SK-N-SH (cell line): ENCODE measurements around the gene GLRA1. TPM values are rescaled to one million over a fixed set of nuclear protein-coding genes. Genes with fewer than 3 reads are reported as not detected.

Experiments used
- CTCF ChIA-PET: fragments of 300-600, 350-600 bp; formaldehyde crosslinking; extraction: SDS; loops from one replicate; lab custom pipeline; 2021; lab: Yijun Ruan, JAX
- POLR2A ChIA-PET: fragments of 350-600 bp; sonication (Branson Sonifier 250); formaldehyde crosslinking; extraction: SDS; loops from one replicate; lab custom pipeline; 2020; ENCODE audit warnings: antibody characterized with exemption, inconsistent platforms; lab: Yijun Ruan, JAX
- DNase-seq: peaks from one replicate; pipeline ENCODE4 v3.0.0; 2012
- H2AFZ ChIP-seq: fragments of 200-600 bp; sonication (generic); 2 replicates; pipeline ENCODE4 v1.8.1; 2016; ENCODE audit warnings: antibody characterized with exemption, mild to moderate bottlenecking, low read depth
- H3F3A ChIP-seq: fragments of 200-600 bp; sonication (generic); replicated peaks from 2 replicates; pipeline ENCODE3; 2016; ENCODE audit warnings: antibody characterized with exemption, mild to moderate bottlenecking; ENCODE audit not compliant: insufficient read depth
- H3K27ac ChIP-seq, 2 experiments: fragments of 200-500 bp in 1 of 2; fragments of 200-600 bp in 1 of 2; sonication (Bioruptor generic) in 1 of 2; sonication (generic), shearing (Covaris generic) in 1 of 2; 2 replicates each; pipeline versions ENCODE4 v1.5.1 to v1.6.1; 2014 to 2016; ENCODE audit warnings: low read depth in 2 of 2, inconsistent platforms in 1 of 2, low read length in 1 of 2, mild to moderate bottlenecking in 1 of 2, mixed read lengths in 1 of 2
- H3K27me3 ChIP-seq: fragments of 200-600 bp; sonication (generic), shearing (Covaris generic); 2 replicates; pipeline ENCODE4 v1.6.1; 2016; ENCODE audit warnings: mixed run types; ENCODE audit not compliant: insufficient read depth
- H3K36me3 ChIP-seq, 2 experiments: fragments of 200-500 bp in 1 of 2; fragments of 200-600 bp in 1 of 2; sonication (Bioruptor generic) in 1 of 2; sonication (generic) in 1 of 2; replicated peaks in 1 of 2; 2 replicates each; pipeline versions ENCODE3 to v1.5.1; 2014 to 2016; ENCODE audit warnings: low read length in 1 of 2, mild to moderate bottlenecking in 1 of 2; ENCODE audit not compliant: insufficient read depth in 2 of 2, control insufficient read depth in 1 of 2
- H3K4me1 ChIP-seq, 2 experiments: fragments of 200-500 bp in 1 of 2; fragments of 200-600 bp in 1 of 2; sonication (Bioruptor generic) in 1 of 2; sonication (generic), shearing (Covaris generic) in 1 of 2; 2 replicates each; pipeline versions ENCODE4 v1.5.1 to v1.6.1; 2014 to 2016; ENCODE audit warnings: low read depth in 1 of 2, low read length in 1 of 2, mixed run types in 1 of 2; ENCODE audit not compliant: insufficient read depth in 2 of 2, control insufficient read depth in 1 of 2
- H3K4me2 ChIP-seq: fragments of 200-600 bp; sonication (generic), shearing (Covaris generic); 2 replicates; pipeline ENCODE4 v1.6.1; 2017; ENCODE audit warnings: mixed run types
- H3K4me3 ChIP-seq, 2 experiments: fragments of 200-500 bp in 1 of 2; fragments of 200-600 bp in 1 of 2; sonication (Bioruptor generic) in 1 of 2; sonication (generic), shearing (Covaris generic) in 1 of 2; 2 replicates each; pipeline versions ENCODE4 v1.5.1 to v1.8.1; 2014 to 2016; ENCODE audit warnings: low read depth in 2 of 2, inconsistent platforms in 1 of 2, low read length in 1 of 2, mild to moderate bottlenecking in 1 of 2, mixed read lengths in 1 of 2, moderate library complexity in 1 of 2
- H3K79me2 ChIP-seq: fragments of 200-600 bp; sonication (generic); 2 replicates; pipeline ENCODE4 v1.8.1; 2017; ENCODE audit warnings: mild to moderate bottlenecking; ENCODE audit not compliant: insufficient read depth
- H3K9ac ChIP-seq: fragments of 200-600 bp; sonication (generic); 2 replicates; pipeline ENCODE4 v1.6.1; 2017; ENCODE audit warnings: mixed run types
- H3K9me2 ChIP-seq: fragments of 200-600 bp; sonication (generic); 2 replicates; pipeline ENCODE4 v1.6.1; 2017; ENCODE audit warnings: mixed run types
- H3K9me3 ChIP-seq: fragments of 200-600 bp; sonication (generic); 2 replicates; pipeline ENCODE4 v1.6.1; 2017; ENCODE audit warnings: mixed run types, mild to moderate bottlenecking, moderate library complexity
- H4K20me1 ChIP-seq: fragments of 200-600 bp; sonication (generic); 2 replicates; pipeline ENCODE4 v1.6.1; 2017; ENCODE audit warnings: mild to moderate bottlenecking, mixed run types; ENCODE audit not compliant: insufficient read depth
- CTCF ChIP-seq: fragments of 200-600 bp; sonication (generic); IDR thresholded peaks from 2 replicates; pipeline ENCODE4 v1.6.1; 2017; ENCODE audit warnings: antibody characterized with exemption, mild to moderate bottlenecking, moderate library complexity
- ELF1 ChIP-seq: IDR thresholded peaks from 2 replicates; pipeline ENCODE4 v1.4.0; 2012
- EZH2phosphoT487 ChIP-seq: fragments of 200-600 bp; sonication (generic); IDR thresholded peaks from 2 replicates; pipeline ENCODE4 v1.6.1; 2017; ENCODE audit warnings: low read depth, mixed run types, mild to moderate bottlenecking, antibody characterized with exemption, moderate library complexity, borderline replicate concordance
- FOXM1 ChIP-seq: IDR thresholded peaks from 2 replicates; pipeline ENCODE4 v1.4.0; 2012; ENCODE audit warnings: low read depth, mild to moderate bottlenecking
- GATA2 ChIP-seq: sonication (generic); formaldehyde crosslinking; IDR thresholded peaks from 2 replicates; pipeline ENCODE4 v1.5.0; 2020; ENCODE audit warnings: mild to moderate bottlenecking, missing genetic modification reagents
- JUND ChIP-seq: IDR thresholded peaks from 2 replicates; pipeline ENCODE4 v1.4.0; 2012
- MEF2A ChIP-seq: IDR thresholded peaks from 2 replicates; pipeline ENCODE4 v1.4.0; 2012; ENCODE audit warnings: low read depth, borderline replicate concordance
- MXI1 ChIP-seq: IDR thresholded peaks from 2 replicates; pipeline ENCODE4 v1.6.1; 2012; ENCODE audit warnings: mild to moderate bottlenecking, low read depth, low read length, improper control_type of control experiment
- NFIC ChIP-seq: IDR thresholded peaks from 2 replicates; pipeline ENCODE4 v1.4.0; 2012; ENCODE audit warnings: borderline replicate concordance
- NRF1 ChIP-seq: IDR thresholded peaks from 2 replicates; pipeline ENCODE4 v1.6.1; 2012; ENCODE audit warnings: low read depth, mild to moderate bottlenecking, low read length
- POLR2AphosphoS5 ChIP-seq: IDR thresholded peaks from 2 replicates; pipeline ENCODE4 v1.6.1; 2012; ENCODE audit warnings: low read depth, low read length
- RAD21 ChIP-seq: IDR thresholded peaks from 2 replicates; pipeline ENCODE4 v1.6.1; 2012; ENCODE audit warnings: mild to moderate bottlenecking, low read length
- SIN3A ChIP-seq: IDR thresholded peaks from 2 replicates; pipeline ENCODE4 v1.6.1; 2012; ENCODE audit warnings: low read depth, mild to moderate bottlenecking, low read length, moderate library complexity, borderline replicate concordance
- TCF12 ChIP-seq: IDR thresholded peaks from 2 replicates; pipeline ENCODE4 v1.4.0; 2012
- TEAD4 ChIP-seq: IDR thresholded peaks from 2 replicates; pipeline ENCODE4 v1.4.0; 2012; ENCODE audit warnings: mild to moderate bottlenecking, borderline replicate concordance; ENCODE audit not compliant: insufficient read depth
- USF2 ChIP-seq: fragments of 150-350 bp; IDR thresholded peaks from 2 replicates; pipeline ENCODE4 v1.6.1; 2017; ENCODE audit warnings: antibody characterized with exemption, low read length, low read depth, borderline replicate concordance
- YY1 ChIP-seq: IDR thresholded peaks from 2 replicates; pipeline ENCODE4 v1.4.0; 2012; ENCODE audit warnings: low read depth, mild to moderate bottlenecking
- WGBS: methylation state at CpG from one replicate; pipeline ENCODE4 v1.1.6; 2017; ENCODE audit warnings: low lambda C conversion rate; 5-methylcytosine and 5-hydroxymethylcytosine counted together
- polyA plus RNA-seq, 3 experiments: library from polyadenylated mRNA; depleted of rRNA; stranded (reverse); fragments of >200 nt; gene quantifications; 2 replicates each; pipeline ENCODE4 v1.2.3, GENCODE V29; 2012
- TF ChIP-seq, protein P1 (sequence below): IDR thresholded peaks from 2 replicates; pipeline ENCODE4 v1.4.0; 2012; ENCODE audit warnings: low read depth, borderline replicate concordance
- TF ChIP-seq, protein P2 (sequence below): IDR thresholded peaks from 2 replicates; pipeline ENCODE4 v1.4.0; 2012; ENCODE audit warnings: low read depth

GLRA1 gene
- polyA plus RNA-seq, 1 of the 3 experiments (the other 2 are of a cell fraction), result not detected

DNA sequence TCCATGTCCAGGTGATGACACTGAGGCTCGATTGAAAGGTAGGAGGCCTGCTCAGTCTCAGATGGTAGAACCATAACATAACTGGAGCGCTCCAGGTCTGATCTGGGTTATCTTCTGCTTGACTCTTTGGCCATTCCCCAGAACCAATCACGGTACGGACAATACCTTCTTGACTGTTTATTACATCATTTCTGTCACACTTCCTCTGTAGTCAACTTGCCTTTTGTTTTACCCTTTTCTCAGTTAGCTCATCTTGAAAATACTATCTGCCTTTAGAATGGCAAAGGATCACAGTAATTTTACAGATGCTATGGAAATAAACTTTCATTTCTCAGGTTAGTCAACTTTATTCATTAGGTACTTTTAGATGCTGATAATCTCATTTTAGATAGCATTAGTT, 22.4 kb downstream of the GLRA1 start:
- no peak overlapping the region for H3K4me3 ChIP-seq
- no peaks in the 10 kb centered on the region for H3K27me3 ChIP-seq
- H3K27ac ChIP-seq, result no peak overlapping the region
- ChIA-PET CTCF (interaction anchor here (1.1 kb wide), 1 partner anchor 22 kb away, joined by 6 read pairs; no protein-coding TSS in a partner anchor), POLR2A (no interaction called here)
- WGBS, result 45% methylated on average over 4 of the region's 4 CpGs
- H3K9me2 ChIP-seq, result no peaks in the 10 kb centered on the region
- H3F3A ChIP-seq, result no peaks in the 10 kb centered on the region
- DNase-seq, result no peak
- H4K20me1 ChIP-seq, result no peaks in the 10 kb centered on the region
- H3K4me2 ChIP-seq, result no peak overlapping the region
- H3K36me3 ChIP-seq, result no peaks in the 10 kb centered on the region
- no peaks in the 10 kb centered on the region for H3K79me2 ChIP-seq
- no peak overlapping the region for H2AFZ ChIP-seq
- peaks cover 0 to 22% of the 10 kb centered on the region in 2 experiments; a peak in 2 of 4 replicates for H3K4me1 ChIP-seq
- no peak overlapping the region for H3K9ac ChIP-seq
- TF ChIP-seq SIN3A (no peak), YY1 (no peak), JUND (no peak), NFIC (no peak)
- TF ChIP-seq, protein P1, sequence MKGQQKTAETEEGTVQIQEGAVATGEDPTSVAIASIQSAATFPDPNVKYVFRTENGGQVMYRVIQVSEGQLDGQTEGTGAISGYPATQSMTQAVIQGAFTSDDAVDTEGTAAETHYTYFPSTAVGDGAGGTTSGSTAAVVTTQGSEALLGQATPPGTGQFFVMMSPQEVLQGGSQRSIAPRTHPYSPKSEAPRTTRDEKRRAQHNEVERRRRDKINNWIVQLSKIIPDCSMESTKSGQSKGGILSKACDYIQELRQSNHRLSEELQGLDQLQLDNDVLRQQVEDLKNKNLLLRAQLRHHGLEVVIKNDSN, result no peak
- no peaks in the 10 kb centered on the region for H3K9me3 ChIP-seq

GRCh38 chr5:151901611-151902010, 23.0 kb downstream of the GLRA1 start:
- Histone ChIP-seq H4K20me1 (no peaks in the 10 kb centered on the region), H3K9ac (no peak overlapping the region), H3K4me3 (no peak overlapping the region), H3K4me1 (peaks cover 0 to 28% of the 10 kb centered on the region in 2 experiments; a peak in 2 of 4 replicates), H3K36me3 (no peaks in the 10 kb centered on the region), H3K27ac (no peak overlapping the region), H3K9me3 (no peaks in the 10 kb centered on the region), H3K4me2 (no peak overlapping the region), H2AFZ (no peak overlapping the region), H3F3A (peaks cover 4% of the 10 kb centered on the region), H3K79me2 (no peaks in the 10 kb centered on the region), H3K9me2 (no peaks in the 10 kb centered on the region), H3K27me3 (no peaks in the 10 kb centered on the region)
- no peak for DNase-seq
- ChIA-PET CTCF (interaction anchor here (1.1 kb wide), 1 partner anchor 22 kb away, joined by 6 read pairs; no protein-coding TSS in a partner anchor), POLR2A (no interaction called here)
- no peak for TF ChIP-seq JUND
- TF ChIP-seq TEAD4, result no peak
- TF ChIP-seq FOXM1, result no peak
- TF ChIP-seq GATA2, result no peak

- no peak for DNase-seq
- CTCF ChIA-PET, result no interaction called here
- Histone ChIP-seq H3K9ac (no peak overlapping the region), H3K4me3 (no peak overlapping the region), H2AFZ (no peak overlapping the region), H3F3A (peaks cover 11% of the 10 kb centered on the region), H4K20me1 (no peaks in the 10 kb centered on the region), H3K9me2 (no peaks in the 10 kb centered on the region), H3K4me2 (no peak overlapping the region), H3K36me3 (no peaks in the 10 kb centered on the region), H3K4me1 (peaks cover 0 to 24% of the 10 kb centered on the region in 2 experiments; a peak in 2 of 4 replicates), H3K27me3 (no peaks in the 10 kb centered on the region)
- 39% methylated on average over 3 of the region's 3 CpGs for WGBS
- POLR2A ChIA-PET, result no interaction called here
- TF ChIP-seq FOXM1, result no peak
- no peak for TF ChIP-seq MEF2A
- no peak for TF ChIP-seq TCF12
- TF ChIP-seq USF2, result no peak
- TF ChIP-seq, protein P2, sequence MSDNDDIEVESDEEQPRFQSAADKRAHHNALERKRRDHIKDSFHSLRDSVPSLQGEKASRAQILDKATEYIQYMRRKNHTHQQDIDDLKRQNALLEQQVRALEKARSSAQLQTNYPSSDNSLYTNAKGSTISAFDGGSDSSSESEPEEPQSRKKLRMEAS, result no peak
- no peak for TF ChIP-seq POLR2AphosphoS5
- no peak for TF ChIP-seq RAD21
- TF ChIP-seq EZH2phosphoT487, result no peak
- no peak for TF ChIP-seq ELF1
- TF ChIP-seq YY1, result no peak
- TF ChIP-seq CTCF, result no peak
- no peak for TF ChIP-seq NRF1
- TF ChIP-seq MXI1, result no peak
- no peak for TF ChIP-seq NFIC
- TF ChIP-seq, all 33 proteins: peak for 0
- Histone ChIP-seq H3K27ac (no peak overlapping the region), H3K79me2 (no peaks in the 10 kb centered on the region), H3K9me3 (no peaks in the 10 kb centered on the region)
Measured at GRCh38 chr5:151900891-151901290, 23.8 kb downstream of the GLRA1 start.
